IPS DF 6.9 (cell line): ENCODE measurements around the gene LINGO4.

Experiments
- DNase-seq: peaks from one replicate; pipeline ENCODE4 v3.0.0-alpha.2; 2013; ENCODE audit warnings: low read depth, low spot score
- H3K27ac ChIP-seq: one replicate; pipeline ENCODE4 v1.5.1; 2013; ENCODE audit warnings: low read length, control low read depth
- H3K27me3 ChIP-seq: 2 replicates; pipeline ENCODE4 v1.6.1; 2013; ENCODE audit warnings: mild to moderate bottlenecking, low read length; ENCODE audit not compliant: control insufficient read depth, insufficient read depth
- H3K36me3 ChIP-seq: 2 replicates; pipeline ENCODE4 v1.6.1; 2013; ENCODE audit warnings: low read length; ENCODE audit not compliant: control insufficient read depth, insufficient read depth
- H3K4me1 ChIP-seq: 2 replicates; pipeline ENCODE4 v1.6.1; 2013; ENCODE audit warnings: low read length; ENCODE audit not compliant: control insufficient read depth, insufficient read depth
- H3K4me3 ChIP-seq: 2 replicates; pipeline ENCODE4 v1.5.1; 2013; ENCODE audit warnings: mild to moderate bottlenecking, low read length
- H3K9me3 ChIP-seq: 2 replicates; pipeline ENCODE4 v1.6.1; 2013; ENCODE audit warnings: low read length, inconsistent platforms; ENCODE audit not compliant: control insufficient read depth, insufficient read depth
- WGBS: extraction: QIAGEN DNeasy Blood & Tissue Kit; methylation state at CpG from one replicate; pipeline ENCODE4 v1.1.7; 2013; ENCODE audit warnings: mixed read lengths, missing lambda C conversion rate; ENCODE audit not compliant: insufficient read length, insufficient coverage; 5-methylcytosine and 5-hydroxymethylcytosine counted together

Gene LINGO4, protein sequence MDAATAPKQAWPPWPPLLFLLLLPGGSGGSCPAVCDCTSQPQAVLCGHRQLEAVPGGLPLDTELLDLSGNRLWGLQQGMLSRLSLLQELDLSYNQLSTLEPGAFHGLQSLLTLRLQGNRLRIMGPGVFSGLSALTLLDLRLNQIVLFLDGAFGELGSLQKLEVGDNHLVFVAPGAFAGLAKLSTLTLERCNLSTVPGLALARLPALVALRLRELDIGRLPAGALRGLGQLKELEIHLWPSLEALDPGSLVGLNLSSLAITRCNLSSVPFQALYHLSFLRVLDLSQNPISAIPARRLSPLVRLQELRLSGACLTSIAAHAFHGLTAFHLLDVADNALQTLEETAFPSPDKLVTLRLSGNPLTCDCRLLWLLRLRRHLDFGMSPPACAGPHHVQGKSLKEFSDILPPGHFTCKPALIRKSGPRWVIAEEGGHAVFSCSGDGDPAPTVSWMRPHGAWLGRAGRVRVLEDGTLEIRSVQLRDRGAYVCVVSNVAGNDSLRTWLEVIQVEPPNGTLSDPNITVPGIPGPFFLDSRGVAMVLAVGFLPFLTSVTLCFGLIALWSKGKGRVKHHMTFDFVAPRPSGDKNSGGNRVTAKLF

DNA sequence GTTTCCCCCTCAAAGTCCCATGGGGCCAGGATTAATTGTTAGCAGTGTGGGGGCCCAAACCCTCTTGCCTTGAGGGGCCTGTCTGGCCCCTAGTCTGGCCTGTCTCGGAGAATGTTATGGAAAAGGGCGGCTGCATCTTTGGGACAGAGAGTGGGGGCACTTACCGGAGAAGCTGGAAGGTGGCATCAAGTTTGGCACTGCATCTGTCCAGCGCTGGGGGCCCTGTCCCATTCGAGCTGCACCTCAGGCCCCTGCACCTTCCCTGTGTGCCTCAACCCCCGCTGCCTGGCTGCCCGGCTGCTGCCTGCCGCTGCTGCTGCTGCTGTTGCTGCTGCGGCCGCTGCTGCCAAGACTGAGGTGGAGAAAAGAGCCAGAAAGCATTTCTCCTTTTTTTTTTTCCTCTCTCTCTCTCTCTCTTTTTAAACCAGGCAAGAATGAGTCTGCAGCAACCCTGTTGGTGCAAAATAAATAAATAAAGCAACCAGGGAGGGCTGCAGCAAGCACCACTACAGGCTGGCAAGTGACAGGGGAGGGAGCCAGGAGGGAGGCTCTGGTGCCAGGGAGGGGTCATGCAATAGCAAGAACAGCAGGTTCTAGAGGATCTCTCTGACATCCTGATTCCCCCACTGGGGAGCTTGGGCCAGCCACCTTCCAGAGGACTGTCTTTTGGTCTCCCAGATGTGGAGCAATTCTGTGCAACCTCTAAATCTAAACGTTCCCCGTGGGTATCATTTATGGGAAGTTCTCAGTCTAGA, at the start of gene LINGO4:
LINGO4 (minus strand) TSS at position 354 of the 755 bp plus-strand sequence. CDS start 2,715 bp downstream, outside the sequence.
- no peak within 1 kb of the TSS for H3K27ac ChIP-seq
- no CpG with 5 or more reads among the region's 12 CpGs for WGBS
- no peaks in the 10 kb centered on the region; the same call in 1 of the 2 replicates for H3K4me1 ChIP-seq
- no peaks in the 10 kb centered on the region for H3K36me3 ChIP-seq
- H3K27me3 ChIP-seq = no peaks in the 10 kb centered on the region
- no peak for DNase-seq
- H3K9me3 ChIP-seq = no peaks in the 10 kb centered on the region
- H3K4me3 ChIP-seq = no peak within 1 kb of the TSS

DNA sequence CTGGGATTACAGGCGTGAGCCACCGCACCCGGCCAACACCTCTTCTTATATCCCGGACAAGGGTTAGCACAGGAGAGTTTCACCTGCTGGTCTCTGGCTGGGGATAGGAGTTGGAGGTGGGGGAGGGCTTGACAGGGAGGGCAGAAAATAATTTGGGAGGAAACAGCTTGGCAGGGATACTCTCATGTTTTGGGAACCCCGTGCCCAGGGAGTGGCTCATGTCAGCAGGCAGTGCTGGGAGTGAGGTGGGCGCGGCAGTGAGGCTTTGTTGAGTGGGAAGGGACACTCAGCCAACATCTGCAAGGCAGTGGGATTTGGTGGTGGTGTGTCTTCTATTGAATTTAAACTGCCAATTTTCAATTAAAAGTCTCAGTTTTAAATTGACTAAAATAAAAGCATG, 49.4 kb upstream of the LINGO4 start:
- Histone ChIP-seq H3K4me3 (no peak overlapping the region), H3K4me1 (no peaks in the 10 kb centered on the region), H3K9me3 (no peaks in the 10 kb centered on the region), H3K27ac (no peak overlapping the region), H3K27me3 (peaks cover 18% of the 10 kb centered on the region; the same call in 1 of the 2 replicates), H3K36me3 (no peaks in the 10 kb centered on the region)
- DNase-seq = no peak
- no CpG with 5 or more reads among the region's 7 CpGs for WGBS

DNA sequence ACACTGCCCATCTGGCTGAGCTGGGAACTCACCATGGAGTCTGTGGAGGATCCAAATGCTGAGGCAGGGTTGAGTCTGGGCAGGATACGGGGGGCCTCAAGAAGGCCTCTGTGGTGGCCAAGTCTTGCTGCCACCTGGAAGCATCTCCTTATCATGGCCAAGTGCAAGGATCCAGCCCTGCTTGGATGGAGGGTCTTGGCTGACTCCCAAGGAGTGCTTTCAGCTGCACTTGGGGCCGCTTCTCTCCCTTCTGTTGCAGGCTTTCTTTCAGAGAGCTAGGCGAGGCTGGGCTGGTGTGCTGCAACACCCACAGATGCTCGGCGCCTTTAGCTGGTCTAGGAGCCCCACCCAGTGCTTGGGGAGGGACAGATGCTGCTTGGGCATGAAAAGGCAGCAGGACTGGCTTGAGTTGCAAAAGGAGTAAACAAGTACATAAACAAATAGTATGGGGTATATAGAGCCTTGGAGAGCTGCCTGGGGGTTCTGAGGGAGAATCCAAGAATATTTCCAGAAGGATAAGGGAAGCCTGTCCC, 48.3 kb upstream of the LINGO4 start, which contains the start of gene THEM5:
THEM5 (minus strand) TSS at position 302 of the 533 bp plus-strand sequence; CDS start at position 155, 147 bp downstream.
- Histone ChIP-seq H3K36me3 (no peaks in the 10 kb centered on the region), H3K4me3 (no peak within 1 kb of the TSS), H3K9me3 (no peaks in the 10 kb centered on the region), H3K4me1 (no peaks in the 10 kb centered on the region), H3K27ac (no peak within 1 kb of the TSS), H3K27me3 (peaks cover 7% of the 10 kb centered on the region; the same call in 1 of the 2 replicates)
- no peak for DNase-seq
- no CpG with 5 or more reads among the region's 5 CpGs for WGBS

DNA sequence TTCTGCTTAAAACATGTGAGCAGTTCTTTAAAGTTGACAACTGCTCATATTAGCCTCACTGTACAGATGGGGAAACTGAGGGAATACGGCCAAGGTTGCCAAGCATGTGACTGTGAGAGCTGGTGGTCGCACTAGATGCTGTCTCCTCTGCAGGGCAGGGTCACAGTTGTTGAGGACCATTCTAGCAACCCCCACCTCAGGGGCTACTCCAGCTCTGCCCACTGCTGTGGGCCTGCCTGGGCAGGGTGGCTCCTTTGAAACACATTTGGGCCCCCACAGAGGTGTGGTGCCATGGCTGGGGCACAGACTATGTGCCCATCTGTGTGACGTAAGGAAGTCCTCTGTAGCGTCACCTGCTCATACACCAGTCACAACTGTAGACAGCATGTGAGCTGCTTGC, 47.5 kb upstream of the LINGO4 start:
- no peak overlapping the region for H3K4me3 ChIP-seq
- no peaks in the 10 kb centered on the region for H3K36me3 ChIP-seq
- no peaks in the 10 kb centered on the region for H3K9me3 ChIP-seq
- peaks cover 2% of the 10 kb centered on the region; the same call in 1 of the 2 replicates for H3K27me3 ChIP-seq
- no peak overlapping the region for H3K27ac ChIP-seq
- no peak for DNase-seq
- no peaks in the 10 kb centered on the region for H3K4me1 ChIP-seq
- no CpG with 5 or more reads among the region's 4 CpGs for WGBS

DNA sequence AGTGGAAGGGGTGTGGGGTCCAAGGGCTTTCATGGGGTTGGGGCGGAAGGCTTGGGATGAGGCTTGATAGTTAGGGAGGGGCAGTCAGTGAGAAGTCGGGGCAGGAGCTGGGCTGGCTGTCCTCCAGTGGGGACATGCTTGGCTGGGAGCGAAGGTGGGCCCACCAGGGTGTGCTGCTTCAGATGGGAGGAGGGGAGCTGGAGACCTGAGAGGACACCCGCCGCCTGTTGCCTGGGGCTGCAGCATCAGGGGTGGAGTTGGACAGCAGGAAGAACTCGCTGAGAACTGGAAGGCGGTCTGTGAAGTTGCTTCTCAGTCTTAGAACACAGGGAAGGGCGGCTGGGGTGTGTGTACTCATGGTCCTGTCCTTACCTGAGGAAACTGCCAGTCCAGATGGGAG, 46.7 kb upstream of the LINGO4 start:
- Histone ChIP-seq H3K9me3 (no peaks in the 10 kb centered on the region), H3K36me3 (no peaks in the 10 kb centered on the region), H3K27ac (no peak overlapping the region), H3K27me3 (no peaks in the 10 kb centered on the region), H3K4me1 (no peaks in the 10 kb centered on the region), H3K4me3 (no peak overlapping the region)
- DNase-seq = no peak
- no CpG with 5 or more reads among the region's 8 CpGs for WGBS

DNA sequence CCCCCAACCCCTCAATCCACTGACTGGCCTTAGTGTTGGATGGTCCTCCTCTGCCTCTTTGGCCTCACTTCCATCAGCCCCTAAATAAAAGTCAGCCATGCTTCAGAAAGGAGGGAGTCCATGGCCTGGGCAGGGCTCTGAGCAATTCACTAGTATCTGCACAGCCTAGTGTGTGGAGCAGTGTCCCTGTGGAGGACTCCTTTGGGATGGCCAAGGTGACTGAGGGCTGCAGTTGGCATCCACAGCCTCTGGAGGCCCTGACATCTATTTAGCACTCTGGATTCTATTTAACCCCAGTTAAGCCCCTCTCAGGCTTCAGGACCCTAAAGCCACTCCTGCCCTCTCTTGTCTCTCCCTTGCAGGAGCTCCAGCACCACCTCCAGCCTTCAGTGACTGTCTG, 44.7 kb upstream of the LINGO4 start:
- no peak for DNase-seq
- H3K36me3 ChIP-seq = no peaks in the 10 kb centered on the region
- no peak overlapping the region for H3K27ac ChIP-seq
- no peaks in the 10 kb centered on the region for H3K9me3 ChIP-seq
- peaks cover 4% of the 10 kb centered on the region; the same call in 1 of the 2 replicates for H3K4me1 ChIP-seq
- H3K4me3 ChIP-seq = no peak overlapping the region
- no peaks in the 10 kb centered on the region for H3K27me3 ChIP-seq

DNA sequence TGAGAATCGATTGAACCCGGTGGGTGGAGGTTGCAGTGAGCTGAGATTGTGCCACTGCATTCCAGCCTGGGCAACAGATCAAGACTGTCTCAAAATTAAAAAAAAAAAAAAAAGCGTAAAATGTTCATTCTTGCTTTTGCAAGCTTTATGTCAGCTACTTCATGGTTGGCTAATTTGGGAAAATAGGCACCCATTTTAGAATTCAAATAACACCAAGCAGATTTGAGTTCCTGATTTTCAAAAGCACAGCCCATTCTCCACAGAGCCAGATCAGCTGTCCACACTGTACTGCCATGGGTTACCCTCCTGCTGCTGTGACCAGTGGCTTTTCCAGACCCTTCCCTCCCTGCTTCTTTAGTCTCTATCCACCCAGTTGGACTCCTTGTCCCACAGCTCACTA, 43.9 kb upstream of the LINGO4 start:
- Histone ChIP-seq H3K4me1 (peaks cover 4% of the 10 kb centered on the region; the same call in 1 of the 2 replicates), H3K36me3 (no peaks in the 10 kb centered on the region), H3K27ac (no peak overlapping the region), H3K27me3 (no peaks in the 10 kb centered on the region), H3K9me3 (no peaks in the 10 kb centered on the region), H3K4me3 (no peak overlapping the region)
- no peak for DNase-seq
- no CpG with 5 or more reads among the region's 3 CpGs for WGBS

DNA sequence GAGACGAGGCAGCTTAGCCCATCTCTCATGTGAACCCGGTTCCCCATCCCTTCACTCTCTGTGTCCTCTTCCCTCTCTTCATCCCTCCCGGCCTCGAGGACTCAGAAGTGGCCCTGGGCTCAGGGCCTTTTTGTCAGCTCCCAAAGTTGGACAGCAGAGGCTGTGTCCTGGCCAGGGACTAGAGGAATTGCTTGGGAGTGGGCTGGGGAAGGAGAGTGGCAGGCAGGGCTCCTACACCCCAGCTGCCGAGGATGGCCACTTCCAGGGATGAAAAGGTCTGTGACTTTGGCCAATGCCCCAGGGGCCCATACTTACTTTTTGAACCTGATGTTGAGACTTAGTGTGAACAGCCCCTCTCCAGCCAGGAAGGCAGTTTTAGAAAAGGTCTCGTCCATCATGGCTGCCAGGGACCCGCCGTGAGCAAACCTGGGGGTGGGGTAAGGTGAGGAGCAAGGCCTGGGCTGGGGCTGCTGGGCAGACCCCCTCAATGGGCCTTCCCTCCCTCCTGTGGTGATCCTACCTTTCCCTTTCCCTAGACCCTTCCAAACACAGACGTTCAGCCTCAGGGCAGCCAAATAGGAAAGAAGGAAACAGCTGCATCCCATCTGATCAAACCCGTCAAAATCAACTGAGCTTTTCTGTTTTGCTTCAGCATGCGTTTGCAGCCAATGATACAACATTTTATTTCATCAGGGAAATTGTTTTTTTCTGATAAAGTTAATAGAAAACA, 42.8 kb upstream of the LINGO4 start:
- Histone ChIP-seq H3K27me3 (no peaks in the 10 kb centered on the region), H3K27ac (no peak overlapping the region), H3K4me1 (peaks cover 4% of the 10 kb centered on the region; the same call in 1 of the 2 replicates), H3K4me3 (no peak overlapping the region), H3K36me3 (no peaks in the 10 kb centered on the region), H3K9me3 (no peaks in the 10 kb centered on the region)
- DNase-seq = no peak
- no CpG with 5 or more reads among the region's 11 CpGs for WGBS

DNA sequence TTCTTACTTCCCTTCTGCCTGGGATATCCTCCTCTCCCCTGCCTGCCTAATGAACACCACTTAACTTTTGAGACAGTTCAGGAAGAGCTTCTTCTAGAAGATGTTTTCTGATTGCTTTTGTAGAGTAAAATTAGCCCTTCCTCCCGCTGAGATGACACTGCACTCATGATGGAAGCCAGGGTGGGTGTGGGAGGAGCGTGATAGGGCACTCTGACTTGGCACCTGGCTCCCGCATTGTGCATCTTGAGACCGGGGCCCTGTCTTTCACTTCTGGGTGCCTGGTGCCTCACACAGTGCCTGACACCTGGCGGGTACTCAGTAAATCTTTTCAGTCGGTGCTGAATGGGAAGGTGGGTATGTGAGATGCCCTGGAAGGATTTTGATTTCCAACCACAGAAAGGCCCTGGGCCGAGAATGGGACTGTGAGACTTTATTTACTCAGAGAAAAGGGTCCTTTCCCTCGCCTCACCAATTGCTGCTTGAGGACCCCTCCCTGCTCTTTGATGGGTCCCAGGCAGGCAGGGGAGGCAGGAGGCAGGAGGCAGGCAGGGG, 41.5 kb upstream of the LINGO4 start:
- H3K9me3 ChIP-seq = no peaks in the 10 kb centered on the region
- no peak overlapping the region for H3K4me3 ChIP-seq
- no CpG with 5 or more reads among the region's 8 CpGs for WGBS
- no peaks in the 10 kb centered on the region; the same call in 1 of the 2 replicates for H3K27me3 ChIP-seq
- no peak for DNase-seq
- peaks cover 4% of the 10 kb centered on the region; the same call in 1 of the 2 replicates for H3K4me1 ChIP-seq
- no peaks in the 10 kb centered on the region for H3K36me3 ChIP-seq
- H3K27ac ChIP-seq = no peak overlapping the region
